Measurements from ENCODE around the gene P2RY11.

Gene P2RY11

DNA sequence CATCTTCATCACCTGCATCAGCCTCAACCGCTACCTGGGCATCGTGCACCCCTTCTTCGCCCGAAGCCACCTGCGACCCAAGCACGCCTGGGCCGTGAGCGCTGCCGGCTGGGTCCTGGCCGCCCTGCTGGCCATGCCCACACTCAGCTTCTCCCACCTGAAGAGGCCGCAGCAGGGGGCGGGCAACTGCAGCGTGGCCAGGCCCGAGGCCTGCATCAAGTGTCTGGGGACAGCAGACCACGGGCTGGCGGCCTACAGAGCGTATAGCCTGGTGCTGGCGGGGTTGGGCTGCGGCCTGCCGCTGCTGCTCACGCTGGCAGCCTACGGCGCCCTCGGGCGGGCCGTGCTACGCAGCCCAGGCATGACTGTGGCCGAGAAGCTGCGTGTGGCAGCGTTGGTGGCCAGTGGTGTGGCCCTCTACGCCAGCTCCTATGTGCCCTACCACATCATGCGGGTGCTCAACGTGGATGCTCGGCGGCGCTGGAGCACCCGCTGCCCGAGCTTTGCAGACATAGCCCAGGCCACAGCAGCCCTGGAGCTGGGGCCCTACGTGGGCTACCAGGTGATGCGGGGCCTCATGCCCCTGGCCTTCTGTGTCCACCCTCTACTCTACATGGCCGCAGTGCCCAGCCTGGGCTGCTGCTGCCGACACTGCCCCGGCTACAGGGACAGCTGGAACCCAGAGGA, 2.6 kb downstream of the P2RY11 start:
- no peak for DNase-seq (ENCODE audit: low read depth)

DNA sequence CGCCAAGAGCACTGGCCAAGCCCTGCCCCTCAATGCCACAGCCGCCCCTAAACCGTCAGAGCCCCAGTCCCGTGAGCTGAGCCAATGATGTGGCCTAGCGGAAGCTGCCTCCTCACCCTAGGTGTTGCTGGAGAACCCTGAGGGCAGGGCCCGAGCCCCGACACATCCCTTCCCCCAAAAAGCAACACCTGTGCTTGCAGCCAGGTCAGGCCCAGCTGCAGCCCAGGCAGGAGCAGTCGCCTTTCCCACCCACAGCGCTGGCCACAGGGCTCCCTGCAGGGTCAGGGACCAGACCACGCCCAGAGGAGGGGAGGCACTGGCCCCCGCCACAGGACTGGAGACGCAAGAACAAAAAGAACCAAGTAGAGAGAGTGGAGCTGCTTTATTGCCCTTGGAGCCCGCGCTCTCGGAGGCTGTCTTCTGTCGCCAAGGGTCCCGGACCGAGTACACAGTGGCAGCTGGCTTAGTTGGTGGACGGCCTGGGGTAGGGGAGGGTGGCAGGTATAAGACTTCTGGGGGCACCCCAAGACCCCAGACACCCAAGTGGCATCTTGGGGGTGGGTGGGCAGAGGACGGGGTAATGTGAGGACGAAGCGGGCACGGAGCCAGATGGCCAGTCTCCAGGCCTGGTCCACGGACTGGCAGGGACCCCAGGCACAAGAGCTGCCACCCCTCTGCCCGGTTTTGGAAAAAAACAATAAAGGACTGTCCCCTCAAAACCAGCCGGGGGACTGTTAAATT, 3.3 kb downstream of the P2RY11 start:
- no peak for DNase-seq (ENCODE audit: low read depth)

DNA sequence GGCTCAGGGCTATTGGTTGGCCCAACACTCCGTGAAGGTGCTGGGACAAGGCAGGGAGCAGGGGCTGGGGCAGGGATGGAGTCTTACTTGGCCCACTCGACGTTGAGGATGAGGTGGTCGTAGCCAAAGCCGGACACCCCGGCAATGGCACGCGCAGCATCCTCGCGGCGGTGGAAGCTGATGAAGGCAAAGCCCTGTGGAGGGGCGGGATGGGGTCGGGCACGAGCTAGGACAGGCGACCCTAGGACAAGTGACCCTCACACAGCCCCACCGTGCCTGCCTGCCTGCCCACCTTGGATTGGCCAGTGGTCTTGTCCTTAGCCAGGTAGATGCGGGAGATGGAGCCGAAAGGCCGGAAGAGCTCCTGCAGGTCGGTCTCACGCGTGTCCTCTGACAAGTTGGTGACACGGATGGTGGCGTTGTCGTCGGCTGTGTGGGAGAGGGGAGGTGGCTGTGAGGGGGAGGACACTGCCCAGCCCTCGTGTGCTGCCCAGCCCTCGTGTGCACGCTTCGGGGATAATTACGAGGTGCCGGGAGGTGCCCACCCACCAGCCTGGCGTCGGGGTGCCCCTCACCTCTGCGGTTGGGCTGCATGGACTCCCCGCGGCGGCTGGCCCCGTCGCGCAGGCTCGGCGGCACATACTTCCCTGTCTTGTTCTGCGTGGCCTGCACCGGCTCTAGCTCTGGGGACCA, 4.0 kb downstream of the P2RY11 start:
- DNase-seq (ENCODE audit: low read depth): no peak

DNA sequence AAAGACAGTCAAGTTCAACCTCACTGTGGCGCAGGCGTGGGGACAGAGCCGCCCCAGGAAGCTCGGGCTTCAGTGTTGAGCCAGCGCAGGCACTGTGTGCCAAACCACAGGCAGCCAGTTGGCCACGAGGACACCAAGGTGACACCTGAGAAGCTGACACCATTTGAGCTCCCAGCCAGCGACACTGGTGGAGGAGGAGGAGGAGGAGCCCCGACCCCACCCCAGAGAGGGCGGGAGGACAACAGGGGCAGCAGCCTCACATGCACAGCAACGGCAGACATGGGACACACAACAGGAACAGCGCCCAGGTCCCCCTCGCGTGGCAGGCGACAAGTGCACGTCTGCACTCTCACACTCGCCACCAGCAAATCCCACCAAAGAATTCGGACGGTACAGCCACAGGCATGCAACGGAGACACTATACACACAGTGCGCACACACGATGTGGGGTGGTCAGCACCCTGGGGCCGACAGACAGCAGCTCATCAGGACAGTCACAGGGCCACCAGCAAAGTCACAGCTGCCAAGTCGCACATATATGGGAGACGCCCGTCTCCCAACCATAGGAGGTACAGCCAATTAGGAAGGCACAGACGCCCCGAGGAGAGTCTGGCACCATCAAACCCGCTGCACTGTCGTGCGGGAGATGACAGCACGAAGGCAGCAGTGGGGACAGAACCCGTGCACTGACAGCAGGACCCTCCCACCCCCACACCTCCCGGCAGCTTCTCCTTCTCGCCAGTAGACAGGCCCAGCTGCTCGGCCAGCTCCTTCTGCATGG, 4.8 kb downstream of the P2RY11 start:
- DNase-seq (ENCODE audit: low read depth): no peak

DNA sequence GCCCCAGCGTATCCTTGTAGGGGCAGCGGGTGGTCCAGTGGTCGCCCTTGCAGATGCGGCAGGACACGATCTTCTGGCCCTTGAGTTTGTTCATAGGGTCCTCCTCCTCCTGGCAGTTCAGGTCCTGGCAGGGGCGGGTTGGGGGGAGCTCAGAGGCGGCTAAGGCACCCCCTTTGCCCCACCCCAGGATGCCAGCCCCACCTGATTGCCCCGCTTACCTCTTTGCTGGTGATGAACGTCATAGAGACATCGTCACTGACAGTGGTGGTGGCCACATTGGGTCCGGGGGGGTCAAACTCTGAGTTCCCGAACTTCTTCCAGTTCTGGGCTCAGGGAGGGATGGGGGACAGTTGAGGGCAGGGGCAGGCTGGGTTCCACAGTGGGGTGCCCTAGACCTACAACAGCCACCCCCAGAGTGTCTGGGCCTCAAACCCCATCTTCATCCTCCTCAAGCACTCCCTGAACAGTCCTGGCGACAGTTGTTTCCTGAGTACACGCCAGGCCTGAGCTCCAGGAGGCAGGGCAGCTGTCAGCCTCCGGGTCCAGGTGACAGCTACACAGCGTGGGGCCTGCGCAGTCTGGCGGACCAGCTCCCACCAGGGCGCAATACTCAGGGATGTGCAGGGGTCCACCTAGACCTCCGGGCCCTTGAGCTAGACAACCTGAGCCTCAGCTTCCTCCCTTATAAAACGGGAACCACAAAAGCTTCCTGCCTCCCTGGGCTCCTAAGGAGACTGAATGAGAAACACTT, 5.5 kb downstream of the P2RY11 start:
- DNase-seq (ENCODE audit: low read depth): no peak

DNA sequence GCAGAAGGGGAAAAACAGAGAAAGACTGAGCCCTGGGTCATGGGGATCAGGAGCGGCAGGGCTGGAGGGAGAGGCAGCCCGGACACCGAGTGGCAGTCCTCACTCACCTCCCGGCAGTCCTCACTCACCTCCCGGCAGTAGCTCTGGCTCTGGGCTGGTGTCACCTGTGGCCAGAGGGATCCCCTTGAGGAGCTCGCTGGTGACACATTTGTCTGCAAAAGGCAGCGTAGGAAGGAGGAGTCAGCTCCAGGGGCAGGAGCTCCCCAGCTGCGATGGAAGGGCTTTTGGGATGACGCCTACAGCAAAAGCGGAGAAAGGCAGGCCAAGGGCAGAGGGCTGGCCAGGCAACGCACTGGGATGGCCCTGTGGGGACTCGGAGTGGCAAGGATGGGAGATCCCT, 7.5 kb downstream of the P2RY11 start:
- no peak for DNase-seq (ENCODE audit: low read depth)

DNA sequence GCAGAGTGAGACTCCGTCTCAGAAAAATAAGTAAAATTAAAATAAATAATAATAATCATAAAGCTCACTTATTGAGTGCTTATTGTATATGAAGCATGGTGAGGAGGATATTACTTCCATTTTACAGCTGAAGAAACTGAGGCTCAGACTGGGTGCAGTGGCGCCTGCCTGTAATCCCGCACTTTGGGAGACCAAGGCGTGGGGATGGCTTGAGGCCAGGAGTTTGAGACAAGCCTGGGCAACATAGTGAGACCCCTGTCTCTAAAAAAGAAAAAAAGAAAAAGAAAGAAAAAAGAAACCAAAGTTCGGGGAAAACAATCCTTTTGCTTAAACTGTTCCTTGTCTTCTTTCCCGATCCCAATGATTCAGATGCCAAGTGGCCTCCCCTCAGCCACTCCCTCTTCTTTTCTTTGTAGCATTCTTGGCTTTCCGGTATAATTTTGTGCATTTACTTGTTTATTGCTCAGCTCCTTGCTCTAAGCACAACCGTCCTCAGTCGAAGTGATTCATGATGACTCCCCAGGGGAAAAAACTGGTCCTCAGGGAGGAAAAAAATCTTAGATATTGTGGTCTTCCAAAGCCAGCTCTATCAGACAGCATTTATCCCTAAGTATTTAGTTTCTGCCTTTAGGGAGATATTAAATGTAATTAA, 9.2 kb downstream of the P2RY11 start:
- DNase-seq (ENCODE audit: low read depth): no peak

DNA sequence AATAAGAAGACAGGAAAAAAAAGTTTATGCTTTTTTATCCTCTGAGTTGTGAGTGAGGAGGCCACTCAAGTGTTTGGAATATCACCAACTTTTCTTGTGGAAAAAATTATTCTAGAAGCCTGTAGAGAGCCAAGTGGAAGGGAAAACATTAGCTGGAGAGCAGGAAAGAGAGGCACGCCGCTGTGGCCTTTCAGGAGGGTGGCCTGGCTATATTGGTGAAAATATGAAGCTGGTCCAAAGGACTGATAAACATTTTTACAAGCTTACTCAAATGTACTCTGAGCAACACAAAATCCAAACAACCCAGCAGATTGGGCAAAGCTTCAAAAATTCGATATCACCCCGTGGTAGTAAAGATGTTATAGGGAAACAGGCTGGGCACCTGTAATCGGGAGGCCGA, 10.6 kb downstream of the P2RY11 start:
- no peak for DNase-seq (ENCODE audit: low read depth)

DNA sequence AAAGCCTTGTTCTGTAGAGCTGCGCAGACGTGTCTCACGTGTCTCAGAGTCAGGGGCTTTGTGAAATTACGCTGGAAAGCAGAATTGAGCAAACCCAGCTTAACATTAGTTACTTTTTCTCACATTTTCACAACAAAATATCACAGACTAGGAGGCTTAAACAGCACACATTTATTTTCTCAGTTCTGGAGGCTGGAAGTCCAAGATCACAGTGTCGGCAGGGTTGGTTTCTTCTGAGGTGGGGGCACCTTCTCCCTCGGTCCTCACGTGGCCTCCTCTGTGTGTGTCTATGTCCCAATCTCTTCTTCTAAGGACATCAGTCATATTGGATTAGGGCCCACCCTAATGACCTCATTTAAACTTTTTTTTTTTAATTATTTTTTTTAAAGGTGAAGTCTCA, 12.9 kb downstream of the P2RY11 start:
- DNase-seq (ENCODE audit: low read depth): no peak

DNA sequence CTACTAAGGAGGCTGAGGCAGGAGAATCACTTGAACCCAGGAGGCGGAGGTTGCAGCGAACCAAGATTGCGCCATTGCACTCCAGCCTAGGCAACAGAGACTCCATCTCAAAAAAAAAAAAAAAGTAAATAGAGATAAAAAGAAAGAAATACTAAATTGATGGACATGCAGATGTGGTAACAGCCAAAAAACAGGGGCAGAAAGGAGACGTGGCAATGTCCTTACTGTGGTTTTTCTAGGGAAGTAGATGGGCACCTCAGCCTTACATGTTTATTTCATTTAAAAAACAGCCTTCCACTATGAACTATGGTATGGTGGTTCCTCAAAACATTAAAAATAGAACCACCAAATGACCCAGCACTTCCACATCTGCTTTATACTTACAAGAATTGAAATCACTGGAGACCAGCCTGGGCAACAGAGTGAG, 14.7 kb downstream of the P2RY11 start:
- no peak for DNase-seq (ENCODE audit: low read depth)

DNA sequence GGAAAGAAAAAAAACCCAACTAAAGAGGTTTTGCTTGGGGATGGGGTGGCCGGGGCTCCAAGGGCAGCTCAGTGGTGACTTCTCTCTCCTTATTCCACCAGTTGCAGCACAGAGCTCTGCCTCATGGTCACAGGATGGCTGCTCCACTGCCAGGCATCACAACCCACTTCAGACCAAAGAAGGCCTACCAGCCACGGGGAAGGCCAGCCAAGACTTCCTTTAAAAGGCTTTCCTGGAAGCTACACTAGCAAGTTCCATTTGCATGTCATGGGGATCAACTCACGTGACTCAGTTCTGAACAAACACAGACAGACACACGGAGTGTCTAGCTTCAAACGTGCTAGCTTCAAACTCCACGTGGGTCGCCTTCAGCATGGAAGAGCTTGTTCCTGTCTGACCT, 21.4 kb downstream of the P2RY11 start:
- no peak for DNase-seq (ENCODE audit: low read depth)

DNA sequence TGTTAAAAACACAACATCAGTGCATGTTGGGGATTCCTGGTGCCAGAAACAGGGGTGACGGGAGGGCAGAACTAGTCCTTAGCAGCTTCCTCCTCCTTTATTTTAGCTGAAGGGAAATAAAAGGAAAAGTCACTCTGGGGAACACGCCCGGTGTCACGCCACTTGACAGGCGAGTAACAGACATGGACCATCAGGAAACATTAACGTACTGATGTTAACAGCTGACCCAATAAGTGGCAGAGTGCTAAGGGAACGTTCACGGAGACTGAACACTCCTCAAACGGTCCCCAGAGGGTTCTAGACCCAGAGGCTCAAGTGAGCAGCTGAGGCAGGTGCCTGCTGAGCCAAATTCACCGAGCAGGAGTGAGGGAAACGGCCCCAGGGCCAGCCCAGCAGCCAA, 22.1 kb downstream of the P2RY11 start:
- DNase-seq (ENCODE audit: low read depth): no peak

DNA sequence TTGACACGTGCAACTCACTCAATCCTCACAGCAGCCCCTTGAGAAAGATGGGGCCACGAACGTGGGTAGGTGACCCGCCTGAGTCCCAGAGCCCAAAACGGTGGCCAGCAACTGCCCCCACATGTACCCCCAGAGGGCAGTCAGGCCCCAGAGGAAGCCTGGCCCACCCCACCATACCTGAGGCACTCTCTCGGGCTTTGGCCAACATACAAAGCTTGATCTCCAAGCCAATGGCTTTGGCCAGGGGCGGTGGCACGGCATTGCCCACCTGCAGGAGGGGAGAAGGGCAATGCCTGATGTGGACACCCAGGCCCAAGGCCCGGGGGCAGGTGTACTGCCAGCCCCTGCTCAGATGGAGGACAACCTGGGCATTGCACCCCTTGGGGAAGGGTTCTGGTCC, 22.5 kb downstream of the P2RY11 start:
- DNase-seq (ENCODE audit: low read depth): no peak

DNA sequence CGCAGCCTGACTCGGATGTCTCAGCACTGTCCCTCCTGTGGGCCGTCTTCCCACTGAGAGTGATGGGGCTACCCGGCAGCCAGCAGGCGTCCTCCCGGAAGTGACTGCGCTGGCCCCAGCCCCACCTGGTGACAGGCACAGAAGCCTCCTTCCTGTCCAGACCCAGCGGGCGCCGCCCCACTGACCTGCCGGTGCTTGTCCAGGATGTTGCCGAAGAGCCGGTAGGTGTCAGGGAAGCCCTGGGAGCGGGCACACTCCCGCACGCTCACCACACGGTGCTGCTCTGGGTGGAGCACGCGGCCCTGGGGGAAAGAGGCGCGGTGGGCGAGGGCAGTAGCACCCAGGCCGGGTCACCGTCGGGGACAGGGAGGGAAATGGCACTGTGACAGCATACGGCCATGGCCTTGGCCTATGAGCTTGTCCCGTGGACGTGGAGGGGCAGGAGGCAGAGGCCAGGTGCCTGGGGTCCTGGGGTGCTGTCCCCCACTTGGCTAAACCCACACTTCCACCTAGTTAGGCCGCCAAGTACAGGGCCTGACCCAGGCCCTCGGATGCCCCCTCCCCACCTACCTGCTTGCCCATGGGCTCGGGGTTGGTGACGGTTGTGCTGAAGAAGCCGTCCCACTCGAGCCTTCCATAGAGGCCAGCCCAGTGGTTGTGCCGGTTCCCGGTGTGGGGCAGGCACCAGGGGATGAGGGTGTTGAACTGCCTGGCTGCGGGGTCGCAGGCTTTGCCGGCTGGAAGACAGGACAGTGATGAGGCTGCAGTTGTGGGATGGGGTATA, 24.2 kb downstream of the P2RY11 start:
- DNase-seq (ENCODE audit: low read depth): no peak

DNA sequence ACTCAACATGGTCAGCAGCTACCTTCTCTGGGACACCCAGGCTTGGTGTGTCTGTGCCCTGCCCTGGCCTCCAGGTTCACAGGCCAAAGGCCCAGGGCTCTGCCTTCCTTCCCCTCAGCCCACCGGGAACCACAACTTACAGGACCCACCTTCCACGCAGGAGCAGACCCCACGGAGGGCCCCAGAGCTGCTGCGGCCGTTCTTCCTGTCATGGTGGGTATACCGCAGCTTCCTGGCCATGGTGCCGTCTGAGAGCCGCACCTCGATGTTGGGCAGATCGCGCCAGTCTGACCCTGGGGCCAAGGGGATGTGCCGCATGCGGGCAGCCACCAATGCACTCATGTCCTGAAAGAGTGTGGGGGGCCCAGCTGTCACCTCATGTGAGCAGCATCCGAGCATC, 25.4 kb downstream of the P2RY11 start:
- DNase-seq (ENCODE audit: low read depth): no peak

DNA sequence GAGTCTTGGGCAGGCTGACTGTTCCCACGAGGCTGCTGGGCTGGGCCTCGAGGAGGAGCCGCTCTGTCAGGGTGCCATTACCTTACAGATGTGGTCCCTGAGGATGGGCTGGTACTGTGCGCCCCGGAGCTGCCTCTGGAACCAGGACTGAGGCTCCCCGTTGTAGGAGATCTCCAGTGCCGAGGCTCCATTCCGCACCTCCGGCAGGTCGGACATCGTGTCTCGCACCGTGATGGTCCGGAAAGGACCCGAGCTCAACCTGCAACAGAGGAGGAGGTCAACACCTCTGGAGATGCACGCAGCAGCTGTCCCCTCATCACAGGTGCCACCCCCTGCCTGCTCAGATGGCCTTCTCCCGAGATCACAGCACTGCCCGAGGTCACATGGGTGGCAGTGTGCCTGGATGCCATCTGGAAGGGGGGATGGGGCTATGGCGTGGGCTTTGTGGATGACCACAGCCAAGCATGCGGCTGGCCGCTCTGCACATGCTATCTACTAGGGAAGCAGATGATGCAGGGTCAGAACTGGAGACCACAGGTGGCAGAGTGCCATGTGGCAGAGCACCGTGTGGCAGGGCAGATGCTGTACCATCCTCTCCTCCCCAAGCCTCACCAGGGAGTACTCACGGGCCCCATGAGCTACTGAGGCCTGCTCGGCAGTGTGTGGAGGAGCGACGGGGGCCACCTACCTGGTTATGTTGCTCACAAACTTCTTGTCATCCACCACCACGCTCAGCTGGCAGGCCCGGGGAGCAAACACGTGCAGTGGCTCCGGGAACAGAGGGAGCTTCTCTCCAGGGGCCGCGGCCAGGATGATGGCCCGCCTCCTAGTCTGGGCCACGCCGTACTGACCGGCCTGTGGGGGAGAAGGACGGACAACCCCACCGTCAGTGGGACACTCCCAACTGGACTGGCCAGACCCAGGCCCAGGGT, 26.5 kb downstream of the P2RY11 start:
- no peak for DNase-seq (ENCODE audit: low read depth)

DNA sequence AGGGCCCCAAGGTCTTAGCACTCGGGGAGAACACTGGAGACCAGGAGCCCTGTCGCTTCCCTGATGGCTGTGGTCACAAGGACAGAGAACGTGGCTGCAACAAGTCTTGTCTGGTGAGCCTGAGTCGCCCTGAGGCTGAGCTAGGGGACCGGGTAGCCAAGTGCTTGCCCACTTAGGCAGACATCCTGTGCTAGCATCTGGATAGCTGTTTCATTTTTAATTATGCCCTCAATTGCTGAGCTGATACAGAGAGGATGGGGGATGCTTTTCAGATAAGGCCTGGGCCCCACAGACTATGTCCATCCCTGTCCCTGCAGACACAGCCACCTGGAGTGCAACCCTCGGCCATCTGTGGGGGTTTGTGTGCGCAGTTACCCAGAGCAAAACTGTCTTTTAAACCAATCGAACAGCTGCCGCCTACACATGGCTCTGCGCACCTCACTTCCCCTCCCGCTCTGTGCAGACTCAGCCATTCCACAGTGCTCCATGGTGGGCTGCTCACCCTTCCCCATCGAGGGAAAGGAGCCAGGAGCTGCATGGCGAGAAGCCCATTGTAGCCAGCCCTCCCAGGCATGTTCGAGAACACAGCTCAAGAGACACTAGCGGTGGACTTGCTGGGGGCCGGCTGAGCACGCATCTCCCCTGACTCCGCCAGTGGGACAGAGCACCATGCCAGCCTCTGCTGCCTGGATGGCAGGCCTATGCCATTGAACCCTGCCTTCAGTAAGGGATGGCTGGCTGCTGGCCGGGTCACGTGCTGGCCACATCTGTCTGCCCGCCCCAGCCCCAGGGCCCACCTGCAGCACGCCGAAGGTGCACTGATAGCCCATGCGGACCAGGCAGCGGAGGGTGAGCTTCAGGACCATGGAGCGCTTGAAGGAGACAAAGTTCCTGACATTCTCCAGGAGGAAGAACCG, 27.6 kb downstream of the P2RY11 start:
- no peak for DNase-seq (ENCODE audit: low read depth)

DNA sequence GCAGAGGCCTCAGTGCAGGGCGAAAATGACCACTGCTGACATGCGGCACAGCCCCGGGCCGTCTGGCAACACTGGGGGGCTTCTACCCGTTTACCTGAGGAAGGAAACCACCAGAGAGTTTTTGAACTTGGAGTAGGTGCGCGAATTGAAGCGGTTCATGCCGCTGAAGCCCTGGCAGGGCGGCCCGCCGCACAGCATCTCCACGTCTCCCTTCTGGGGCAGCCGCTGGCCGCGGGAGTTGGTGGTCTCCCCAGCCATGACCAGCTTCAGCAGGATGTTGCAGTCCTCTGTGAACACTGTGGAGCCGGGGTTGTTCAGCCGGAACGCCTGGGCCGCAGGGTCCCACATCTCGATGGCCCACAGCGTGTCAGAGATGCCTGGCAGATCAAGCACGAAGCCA, 28.5 kb downstream of the P2RY11 start:
- DNase-seq (ENCODE audit: low read depth): no peak
